ENCODE results near the gene C2CD4C.
"Not testable (repeated sequence)": the region's sequence is repeated elsewhere in the genome, so short reads cannot be mapped to it uniquely, and the experiment has no call there.

C2CD4C gene

GRCh38 chr19:438416-438958, 29.5 kb upstream of the C2CD4C start:
- FAIRE-seq, result no peak

- no peak for FAIRE-seq
These were observed 28.1 kb upstream of the C2CD4C start for GRCh38 chr19:437041-437440.

GRCh38 chr19:436413-436950, 27.5 kb upstream of the C2CD4C start:
- no peak for FAIRE-seq

GRCh38 chr19:435707-436412, 26.9 kb upstream of the C2CD4C start:
- FAIRE-seq, result no peak

GRCh38 chr19:435056-435706, 26.2 kb upstream of the C2CD4C start:
- no peak for FAIRE-seq

- no peak for FAIRE-seq
These were observed 25.4 kb upstream of the C2CD4C start for GRCh38 chr19:434152-434960.

GRCh38 chr19:430701-431100, 21.8 kb upstream of the C2CD4C start:
- FAIRE-seq, result no peak

GRCh38 chr19:428149-428548, 19.2 kb upstream of the C2CD4C start:
- no peak for FAIRE-seq

- not testable (repeated sequence) for FAIRE-seq
These were observed 18.7 kb upstream of the C2CD4C start for GRCh38 chr19:427675-428074.

GRCh38 chr19:426725-427445, 17.9 kb upstream of the C2CD4C start:
- FAIRE-seq, result no peak

GRCh38 chr19:425056-425455, 16.1 kb upstream of the C2CD4C start:
- no peak for FAIRE-seq

- FAIRE-seq, result no peak
These were observed 15.6 kb upstream of the C2CD4C start for GRCh38 chr19:424546-424945.

- FAIRE-seq, result no peak
These were observed 14.9 kb upstream of the C2CD4C start for GRCh38 chr19:423691-424466.

- FAIRE-seq, result not testable (repeated sequence)
These were observed 13.9 kb upstream of the C2CD4C start for GRCh38 chr19:422917-423226.

- FAIRE-seq, result no peak
These were observed 13.4 kb upstream of the C2CD4C start for GRCh38 chr19:422213-422916.

GRCh38 chr19:419721-420515, 11.0 kb upstream of the C2CD4C start:
- FAIRE-seq, result no peak

GRCh38 chr19:418761-419671, 10.1 kb upstream of the C2CD4C start:
- no peak for FAIRE-seq

- FAIRE-seq, result no peak
These were observed 7.5 kb upstream of the C2CD4C start for GRCh38 chr19:416416-416815.

- FAIRE-seq, result no peak
These were observed 6.3 kb upstream of the C2CD4C start for GRCh38 chr19:415292-415691.
